Activated CD8-positive, alpha-beta T cell treated with anti-CD3 and anti-CD28 coated beads for 36 hours (primary cell): ENCODE results near the gene CARHSP1. TPM values are rescaled to one million over a fixed set of nuclear protein-coding genes. Genes with fewer than 3 reads are reported as not detected.

Source experiments
- ATAC-seq: fragments of 200-7000 bp; cut with Tn5 transposase; one replicate; pipeline ENCODE4 v1.10.0; 2021; ENCODE audit warnings: mild to moderate bottlenecking, moderate library complexity
- CTCF ChIA-PET: fragments of 350-600 bp; sonication (Branson Sonifier 250); formaldehyde crosslinking; loops from one replicate; lab custom pipeline; 2021; ENCODE audit warnings: antibody characterized with exemption; lab: Charles Lee
- POLR2A ChIA-PET: fragments of 350-600 bp; sonication (Branson Sonifier 250); formaldehyde crosslinking; loops from one replicate; lab custom pipeline; 2021; ENCODE audit warnings: antibody characterized with exemption; lab: Charles Lee
- DNase-seq: peaks from one replicate; pipeline ENCODE4 v3.0.0-alpha.2; 2020
- H3K27ac Mint-ChIP-seq: one replicate; pipeline ENCODE4 v1.8.0; 2021; ENCODE audit warnings: mild to moderate bottlenecking, mixed read lengths
- H3K27me3 Mint-ChIP-seq: one replicate; pipeline ENCODE4 v1.8.0; 2021; ENCODE audit warnings: mixed read lengths
- H3K36me3 Mint-ChIP-seq: one replicate; pipeline ENCODE4 v1.8.0; 2021; ENCODE audit warnings: low read depth, mixed read lengths
- H3K4me1 Mint-ChIP-seq: one replicate; pipeline ENCODE4 v1.8.0; 2021; ENCODE audit warnings: low read depth, mixed read lengths
- H3K4me3 Mint-ChIP-seq: one replicate; pipeline ENCODE4 v1.8.0; 2021; ENCODE audit warnings: mild to moderate bottlenecking, moderate library complexity, mixed read lengths
- H3K9me3 Mint-ChIP-seq: one replicate; pipeline ENCODE4 v1.8.0; 2021; ENCODE audit warnings: mixed read lengths
- CTCF ChIP-seq: fragments of 200-600 bp; IDR thresholded peaks from one replicate; pipeline ENCODE4 v1.8.0; 2022; ENCODE audit warnings: antibody characterized with exemption, mild to moderate bottlenecking
- intact Hi-C: fragments of 100-400 bp; cut with micrococcal nuclease; formaldehyde crosslinking; loops from one replicate; pipeline ENCODE4 v1.10.0; 2022
- total RNA-seq, 2 experiments: library from RNA; stranded (reverse); gene quantifications; one replicate each; pipeline ENCODE4 v1.2.3, GENCODE V29; 2021

CARHSP1 gene
- total RNA-seq, 2 experiments from 2014 or later: 63.9 to 72.6 TPM

- Mint-ChIP-seq H3K4me3 (no peak overlapping the region), H3K27me3 (no peaks in the 10 kb centered on the region), H3K4me1 (peaks cover 25% of the 10 kb centered on the region), H3K27ac (peak overlapping the region; percentile 60), H3K36me3 (peaks cover 62% of the 10 kb centered on the region), H3K9me3 (no peaks in the 10 kb centered on the region)
- DNase-seq (no peak), ATAC-seq (no peak)
- ChIA-PET POLR2A (interaction anchor here (0.6 kb wide), 1 partner anchor 213 kb away, joined by 3 read pairs; no protein-coding TSS in a partner anchor), CTCF (no interaction called here)
- TF ChIP-seq CTCF: no peak
- intact Hi-C loops: no loop called here
These were observed 44.0 kb upstream of the CARHSP1 start for GRCh38 chr16:8912793-8913192.

GRCh38 chr16:8910811-8911210 is 42.0 kb upstream of the CARHSP1 start:
- intact Hi-C loops: no loop called here
- ChIA-PET CTCF (interaction anchor here (0.8 to 2.4 kb wide), 4 partner anchors 9 to 98 kb away, joined by 3 to 13 read pairs (median 7); no protein-coding TSS in a partner anchor), POLR2A (no interaction called here)
- H3K4me1 Mint-ChIP-seq: peaks cover 25% of the 10 kb centered on the region
- ATAC-seq: no peak
- peaks cover 67% of the 10 kb centered on the region for H3K36me3 Mint-ChIP-seq
- no peak for DNase-seq
- H3K9me3 Mint-ChIP-seq: no peaks in the 10 kb centered on the region
- H3K4me3 Mint-ChIP-seq: no peak overlapping the region
- no peak overlapping the region for H3K27ac Mint-ChIP-seq
- TF ChIP-seq CTCF: no peak
- H3K27me3 Mint-ChIP-seq: no peaks in the 10 kb centered on the region

GRCh38 chr16:8908810-8909468 is 40.1 kb upstream of the CARHSP1 start:
- TF ChIP-seq CTCF: no peak
- no peaks in the 10 kb centered on the region for H3K27me3 Mint-ChIP-seq
- no peaks in the 10 kb centered on the region for H3K9me3 Mint-ChIP-seq
- peak overlapping the region; percentile 74 for H3K27ac Mint-ChIP-seq
- H3K36me3 Mint-ChIP-seq: peaks cover 69% of the 10 kb centered on the region
- ATAC-seq: no peak
- intact Hi-C loops: no loop called here
- H3K4me1 Mint-ChIP-seq: peaks cover 22% of the 10 kb centered on the region
- ChIA-PET POLR2A (interaction anchor here (0.6 kb wide), 1 partner anchor 299 kb away, joined by 3 read pairs; no protein-coding TSS in a partner anchor), CTCF (interaction anchor here (0.9 to 1.2 kb wide), 4 partner anchors 14 to 230 kb away, joined by 3 to 8 read pairs (median 4); no protein-coding TSS in a partner anchor)
- no peak for DNase-seq
- no peak overlapping the region for H3K4me3 Mint-ChIP-seq

- ChIA-PET CTCF (interaction anchor here (1.3 to 1.7 kb wide), 3 partner anchors 29 to 231 kb away, joined by 4 to 11 read pairs (median 6); no protein-coding TSS in a partner anchor), POLR2A (no interaction called here)
- Mint-ChIP-seq H3K4me1 (peaks cover 15% of the 10 kb centered on the region), H3K36me3 (peaks cover 75% of the 10 kb centered on the region), H3K27me3 (no peaks in the 10 kb centered on the region), H3K9me3 (no peaks in the 10 kb centered on the region), H3K27ac (peak overlapping the region; percentile 19), H3K4me3 (no peak overlapping the region)
- intact Hi-C loops: no loop called here
- TF ChIP-seq CTCF: no peak
- DNase-seq (no peak), ATAC-seq (no peak)
These were observed 38.3 kb upstream of the CARHSP1 start for GRCh38 chr16:8907096-8907495.
